Left ventricle myocardium inferior (tissue), 1 donor: Measurements from ENCODE around the gene COA5. TPM values are rescaled to one million over a fixed set of nuclear protein-coding genes. Genes with fewer than 3 reads are reported as not detected.

ENCODE experiments used
- DNase-seq: peaks from one replicate; pipeline ENCODE4 v3.0.0-alpha.2; 2020
- H3K27ac ChIP-seq: fragments of 200-600 bp; replicated peaks from 2 replicates; pipeline ENCODE4 v1.8.0; 2021
- H3K27me3 ChIP-seq: fragments of 200-600 bp; 2 replicates; pipeline ENCODE4 v1.8.0; 2021; ENCODE audit warnings: low read depth
- H3K36me3 ChIP-seq: fragments of 200-600 bp; 2 replicates; pipeline ENCODE4 v1.8.0; 2021
- H3K4me1 ChIP-seq: fragments of 200-600 bp; 2 replicates; pipeline ENCODE4 v1.8.0; 2021
- H3K4me3 ChIP-seq: fragments of 200-600 bp; 2 replicates; pipeline ENCODE4 v1.8.0; 2021; ENCODE audit warnings: mild to moderate bottlenecking, moderate library complexity
- H3K9me3 ChIP-seq: fragments of 200-600 bp; replicated peaks from 2 replicates; pipeline ENCODE4 v1.8.0; 2021
- intact Hi-C: fragments of 100-400 bp; cut with micrococcal nuclease; formaldehyde crosslinking; loops from one replicate; pipeline ENCODE4 v1.11.0; 2022
- total RNA-seq: library from RNA; stranded (reverse); fragmentation: NEBNext Ultra II Directional; extraction: Animal tissue kit (Norgen Biotek cat#: 25700); gene quantifications from one replicate; pipeline ENCODE4 v1.2.1, GENCODE V29; 2021
- TF ChIP-seq, protein P1 (sequence below): fragments of 200-600 bp; IDR thresholded peaks from 2 replicates; pipeline ENCODE4 v1.8.0; 2021; ENCODE audit warnings: antibody characterized with exemption, mild to moderate bottlenecking, borderline replicate concordance
- donor health status: DM: no; HTN: yes; CAD: no; lungs with severe emphysema.

COA5 gene
- total RNA-seq, 1 donor from 2014 or later, result 33.3 TPM

DNA sequence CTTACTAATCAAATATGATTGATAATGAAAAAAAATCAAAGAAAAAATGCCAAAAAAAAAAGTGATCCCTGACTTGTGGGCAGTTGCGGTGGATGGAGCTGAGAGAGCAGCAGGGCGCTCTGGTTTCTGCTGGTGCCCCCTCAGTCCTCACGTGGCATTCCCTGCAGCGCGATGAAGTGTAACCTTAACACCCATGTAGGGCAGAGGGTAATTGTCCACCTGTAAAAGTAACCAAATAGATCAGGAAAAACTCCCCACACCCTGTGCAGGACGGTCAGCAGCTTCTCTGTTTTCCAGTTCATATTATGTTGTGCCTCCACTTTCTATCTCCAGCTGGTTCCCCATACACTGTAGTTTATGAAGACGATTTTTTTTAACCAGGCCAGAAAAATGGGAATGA lies 25.0 kb downstream of the COA5 start:
- Histone ChIP-seq H3K4me3 (no peak overlapping the region), H3K4me1 (peaks cover 11% of the 10 kb centered on the region), H3K9me3 (no peaks in the 10 kb centered on the region), H3K27me3 (no peaks in the 10 kb centered on the region), H3K27ac (no peak overlapping the region), H3K36me3 (peaks cover 68% of the 10 kb centered on the region)
- TF ChIP-seq, protein P1, sequence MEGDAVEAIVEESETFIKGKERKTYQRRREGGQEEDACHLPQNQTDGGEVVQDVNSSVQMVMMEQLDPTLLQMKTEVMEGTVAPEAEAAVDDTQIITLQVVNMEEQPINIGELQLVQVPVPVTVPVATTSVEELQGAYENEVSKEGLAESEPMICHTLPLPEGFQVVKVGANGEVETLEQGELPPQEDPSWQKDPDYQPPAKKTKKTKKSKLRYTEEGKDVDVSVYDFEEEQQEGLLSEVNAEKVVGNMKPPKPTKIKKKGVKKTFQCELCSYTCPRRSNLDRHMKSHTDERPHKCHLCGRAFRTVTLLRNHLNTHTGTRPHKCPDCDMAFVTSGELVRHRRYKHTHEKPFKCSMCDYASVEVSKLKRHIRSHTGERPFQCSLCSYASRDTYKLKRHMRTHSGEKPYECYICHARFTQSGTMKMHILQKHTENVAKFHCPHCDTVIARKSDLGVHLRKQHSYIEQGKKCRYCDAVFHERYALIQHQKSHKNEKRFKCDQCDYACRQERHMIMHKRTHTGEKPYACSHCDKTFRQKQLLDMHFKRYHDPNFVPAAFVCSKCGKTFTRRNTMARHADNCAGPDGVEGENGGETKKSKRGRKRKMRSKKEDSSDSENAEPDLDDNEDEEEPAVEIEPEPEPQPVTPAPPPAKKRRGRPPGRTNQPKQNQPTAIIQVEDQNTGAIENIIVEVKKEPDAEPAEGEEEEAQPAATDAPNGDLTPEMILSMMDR, result no peak
- intact Hi-C loops, result no loop called here
- DNase-seq, result no peak

GRCh38 chr2:98582523-98582922 lies 25.8 kb downstream of the COA5 start:
- Histone ChIP-seq H3K27ac (no peak overlapping the region), H3K4me3 (no peak overlapping the region), H3K4me1 (peaks cover 13% of the 10 kb centered on the region), H3K27me3 (no peaks in the 10 kb centered on the region), H3K9me3 (no peaks in the 10 kb centered on the region), H3K36me3 (peaks cover 69% of the 10 kb centered on the region)
- TF ChIP-seq, protein P1, result no peak
- intact Hi-C loops, result no loop called here
- DNase-seq, result no peak

DNA sequence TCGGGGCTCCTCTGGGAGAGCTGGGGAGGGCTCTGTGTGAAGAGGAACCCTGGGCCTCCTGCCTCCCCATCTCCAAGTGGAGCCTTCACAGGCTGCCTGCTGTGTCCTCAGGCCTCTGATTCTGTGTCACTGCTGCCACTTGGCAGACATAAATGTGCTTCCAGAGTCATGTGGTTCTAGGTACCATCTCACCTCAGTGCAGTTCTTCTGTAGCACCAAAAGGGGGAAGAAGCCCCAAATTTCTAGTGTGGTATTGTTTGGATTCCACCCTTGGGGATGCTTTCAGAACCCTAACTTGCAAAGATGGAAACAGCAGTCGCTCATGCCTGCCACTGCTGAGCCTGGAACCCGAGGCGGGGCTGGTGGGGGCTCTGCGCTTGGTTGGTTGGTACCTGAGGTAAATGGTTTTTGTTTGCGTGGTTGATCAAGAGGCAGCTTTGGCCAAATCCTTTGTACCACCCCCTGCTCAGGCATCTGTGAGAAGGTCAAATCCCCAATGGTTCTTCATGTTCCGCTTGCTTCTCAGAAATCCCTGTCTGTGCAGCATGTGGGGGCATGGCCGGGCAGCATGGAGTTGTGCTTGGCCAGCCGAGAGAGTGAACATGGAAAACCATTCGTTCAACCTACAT lies 27.5 kb downstream of the COA5 start:
- Histone ChIP-seq H3K27me3 (no peaks in the 10 kb centered on the region), H3K4me1 (peaks cover 20% of the 10 kb centered on the region), H3K27ac (no peak overlapping the region), H3K9me3 (no peaks in the 10 kb centered on the region), H3K36me3 (peaks cover 73% of the 10 kb centered on the region), H3K4me3 (no peak overlapping the region)
- TF ChIP-seq, protein P1, result no peak
- intact Hi-C loops, result no loop called here
- no peak for DNase-seq

- H3K36me3 ChIP-seq, result peaks cover 69% of the 10 kb centered on the region
- no peak for DNase-seq
- TF ChIP-seq, protein P1, result no peak
- H3K27ac ChIP-seq, result peak overlapping the region; percentile 36
- H3K4me1 ChIP-seq, result peaks cover 20% of the 10 kb centered on the region
- H3K4me3 ChIP-seq, result no peak overlapping the region
- no peaks in the 10 kb centered on the region for H3K27me3 ChIP-seq
- intact Hi-C loops, result no loop called here
- no peaks in the 10 kb centered on the region for H3K9me3 ChIP-seq
Measured at GRCh38 chr2:98579926-98580325, 28.4 kb downstream of the COA5 start.

DNA sequence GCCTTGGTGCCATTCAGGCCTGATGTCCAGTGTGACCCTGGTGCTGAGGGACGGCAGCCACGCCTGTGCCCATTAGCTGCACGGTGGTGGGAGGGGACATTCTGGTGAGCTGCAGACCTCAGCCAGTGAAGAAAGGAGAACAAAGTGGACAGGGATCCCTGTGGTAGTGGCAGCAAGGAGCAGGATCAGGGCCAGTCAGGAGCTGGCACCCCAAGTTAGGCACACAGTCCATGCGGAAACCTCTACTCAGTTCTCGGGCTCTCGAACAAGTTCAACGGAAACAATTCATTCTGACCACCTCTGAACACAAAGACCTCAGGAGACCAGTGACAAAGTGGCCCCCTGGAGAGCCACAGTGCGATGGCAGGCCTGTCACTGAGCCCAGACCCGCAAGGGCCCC lies 30.1 kb downstream of the COA5 start:
- H3K27me3 ChIP-seq, result no peaks in the 10 kb centered on the region
- no peak overlapping the region for H3K27ac ChIP-seq
- no peaks in the 10 kb centered on the region for H3K9me3 ChIP-seq
- DNase-seq, result no peak
- TF ChIP-seq, protein P1, result no peak
- H3K4me3 ChIP-seq, result no peak overlapping the region
- H3K36me3 ChIP-seq, result peaks cover 75% of the 10 kb centered on the region
- intact Hi-C loops, result no loop called here
- peaks cover 20% of the 10 kb centered on the region for H3K4me1 ChIP-seq
